Stimulated activated CD8-positive, alpha-beta memory T cell treated with anti-CD3 and anti-CD28 coated beads, Interleukin-2, amount 100 ng/mL, for 48 hours (primary cell): ENCODE results near the gene ZNF438.

Experiments used
- DNase-seq, 2 donors: peaks; one replicate each; pipeline ENCODE4 v3.0.0-alpha.2; 2020; ENCODE audit warnings: low read depth in 2 of 2

ZNF438 gene

GRCh38 chr10:30848396-30849032 is 183.2 kb downstream of the ZNF438 start:
- DNase-seq: no peak

DNA sequence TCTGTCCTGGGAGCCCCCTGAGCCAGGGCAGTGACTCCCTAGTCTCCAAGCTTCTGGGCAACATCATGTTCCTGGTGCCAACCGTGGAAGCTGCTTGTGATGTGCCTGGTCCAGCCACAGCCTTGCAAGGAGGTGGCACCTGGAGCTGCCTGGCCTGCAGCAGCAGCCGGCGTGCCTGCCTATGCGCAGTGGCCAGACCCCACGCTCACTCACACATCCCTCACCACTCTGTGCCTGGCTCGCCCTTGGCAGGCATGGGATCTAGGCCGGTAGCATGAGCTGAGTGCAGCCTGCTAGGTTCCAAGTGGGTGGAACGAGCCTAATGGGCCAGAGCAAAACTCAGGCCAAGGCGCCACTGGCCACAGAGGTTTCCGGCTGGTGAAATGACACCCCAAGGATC is 184.0 kb downstream of the ZNF438 start:
- no peak for DNase-seq

DNA sequence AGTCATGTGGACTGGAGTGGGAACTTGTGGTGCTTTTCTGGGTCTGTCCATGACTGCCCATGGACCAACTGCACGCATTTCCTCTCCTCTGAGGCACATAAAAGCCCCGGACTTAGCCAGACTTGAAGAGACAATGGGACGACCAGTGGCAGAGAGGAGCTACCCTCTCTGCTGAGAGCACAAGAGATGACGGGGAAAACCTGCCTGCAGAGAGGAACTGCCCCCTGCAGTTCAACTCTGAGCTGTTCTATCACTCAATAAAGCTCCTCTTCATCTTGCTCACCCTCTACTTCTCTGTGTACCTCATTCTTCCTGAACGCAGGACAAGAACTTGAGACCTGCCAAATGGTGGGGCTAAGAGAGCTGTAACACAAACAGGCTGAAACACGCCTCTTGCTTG is 184.5 kb downstream of the ZNF438 start:
- no peak for DNase-seq

DNA sequence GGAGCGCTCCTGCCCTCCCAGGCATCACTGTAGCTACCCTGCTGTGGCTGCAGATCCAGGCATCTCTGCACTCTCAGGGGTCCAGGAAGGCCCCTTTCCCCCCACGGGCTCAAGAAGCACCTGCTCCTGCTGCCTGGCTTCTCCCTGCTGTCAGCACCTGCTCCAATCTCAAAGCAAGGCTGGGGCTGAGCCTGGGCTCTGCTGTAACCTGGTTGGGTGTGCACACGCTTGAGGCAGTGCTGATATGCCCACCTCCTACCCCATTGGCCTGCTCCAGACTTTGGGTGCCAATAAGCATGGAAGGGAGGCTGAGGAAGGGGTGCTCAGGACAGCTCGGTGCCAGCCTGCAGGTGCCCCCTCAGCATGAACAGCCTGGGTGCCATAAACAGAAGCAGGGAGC is 185.0 kb downstream of the ZNF438 start:
- no peak for DNase-seq

DNA sequence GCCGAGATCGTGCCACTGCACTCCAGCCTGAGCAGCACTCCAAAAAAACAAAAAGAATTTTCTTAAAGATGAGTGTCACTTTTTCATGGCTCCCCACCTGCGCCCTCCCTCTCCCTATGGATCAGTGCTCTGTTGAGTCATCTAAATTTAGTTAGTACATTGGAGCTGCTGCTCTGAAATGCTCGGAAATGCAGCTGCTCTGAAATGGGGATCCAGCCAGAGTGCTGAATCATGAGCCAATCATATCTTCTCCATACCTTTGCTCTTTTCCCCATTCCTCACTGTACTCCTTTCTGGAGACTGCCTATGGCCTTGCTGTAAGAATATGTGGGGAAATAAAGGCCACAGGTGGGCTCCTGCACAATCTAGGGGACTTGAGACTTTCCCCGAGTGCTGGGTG is 188.8 kb downstream of the ZNF438 start:
- no peak for DNase-seq

DNA sequence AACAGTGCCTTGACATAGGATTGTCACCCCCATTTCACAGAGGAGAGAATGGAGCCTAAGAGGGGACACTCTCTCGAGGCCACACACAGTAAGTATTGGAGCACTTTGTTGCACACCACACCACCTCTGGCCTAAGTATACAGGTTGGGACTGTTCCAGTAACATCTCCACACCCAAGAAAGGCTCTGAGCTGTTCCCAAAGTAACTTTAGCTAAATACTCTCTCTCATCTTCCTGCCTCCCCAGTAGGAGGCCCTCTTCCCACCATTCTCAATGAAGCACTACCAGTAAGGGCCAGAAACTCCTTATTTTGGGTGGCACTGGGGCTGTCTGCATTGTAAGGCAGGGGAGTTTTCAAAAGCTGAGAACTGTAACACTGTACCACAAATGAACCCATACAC is 189.5 kb downstream of the ZNF438 start:
- DNase-seq: no peak

DNA sequence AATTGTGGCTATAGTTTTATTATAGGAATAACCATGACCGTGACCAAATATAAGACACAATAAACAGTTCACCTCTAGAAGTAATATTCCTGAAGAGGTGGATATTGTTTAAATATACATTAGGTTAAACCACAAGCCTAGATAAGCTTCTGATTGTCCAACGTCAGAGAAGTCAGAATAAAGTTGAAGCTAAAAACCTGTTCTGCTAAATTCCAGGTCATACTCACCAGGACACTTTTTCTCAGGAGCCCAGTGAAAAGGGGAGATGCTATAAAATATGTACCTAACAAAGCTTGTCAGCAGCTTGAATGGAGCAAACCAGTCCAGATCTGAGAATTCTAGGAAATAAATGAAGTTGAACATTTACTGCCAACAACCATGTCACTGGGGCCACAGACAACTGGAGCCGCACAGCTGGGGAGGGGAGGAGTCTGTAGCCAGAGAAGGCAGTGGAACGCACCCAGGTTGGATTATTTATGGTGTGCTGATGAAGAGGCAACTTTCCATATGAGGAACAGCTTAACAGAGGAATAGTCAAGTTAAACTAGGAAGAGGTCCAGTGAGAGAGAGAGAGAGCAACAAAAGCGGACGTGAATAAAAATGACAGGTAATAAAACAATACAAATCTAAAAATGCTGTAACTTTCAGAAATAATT is 191.1 kb downstream of the ZNF438 start:
- DNase-seq: no peak

DNA sequence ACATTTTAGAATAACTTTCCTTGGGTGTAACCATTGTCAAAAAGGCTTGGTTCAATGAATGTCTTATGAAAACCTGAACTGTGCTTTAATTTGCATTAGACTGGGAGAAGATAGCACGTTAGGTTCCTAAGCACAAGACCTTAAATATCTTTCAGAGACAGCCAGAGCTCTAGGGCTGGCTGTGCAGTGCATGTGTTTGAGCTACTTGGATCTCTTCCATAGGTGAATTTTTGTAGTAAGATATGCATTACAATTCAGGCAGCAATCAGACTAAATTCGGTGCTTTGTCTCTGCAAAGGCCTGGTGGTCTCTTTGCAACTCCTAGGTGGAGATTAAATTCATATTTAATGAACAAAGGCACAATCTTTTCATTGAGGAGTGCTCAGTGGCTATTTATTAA is 192.0 kb downstream of the ZNF438 start:
- DNase-seq: no peak

- no peak for DNase-seq
Observed at GRCh38 chr10:30836406-30836805, 195.3 kb downstream of the ZNF438 start.

- no peak for DNase-seq
Observed at GRCh38 chr10:30835146-30835545, 196.5 kb downstream of the ZNF438 start.

DNA sequence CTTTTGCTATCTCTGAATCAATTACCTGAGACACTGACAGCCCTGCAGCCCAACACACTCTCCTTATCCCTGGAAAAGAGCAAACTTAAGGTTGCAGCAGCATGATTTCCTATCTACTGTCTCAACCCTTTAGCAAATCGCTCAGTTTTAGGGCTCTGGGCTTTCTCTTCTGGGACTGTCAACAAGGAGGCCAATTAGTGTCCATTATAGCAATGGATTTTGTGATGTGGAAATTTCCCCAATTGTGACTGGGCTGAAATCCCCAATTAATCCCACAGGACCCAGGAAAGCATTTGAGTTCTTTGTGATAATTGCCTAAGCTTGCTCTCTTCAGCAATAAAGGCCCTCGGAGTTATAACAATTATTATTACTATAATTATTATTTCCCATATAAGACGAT is 197.0 kb downstream of the ZNF438 start:
- no peak for DNase-seq

DNA sequence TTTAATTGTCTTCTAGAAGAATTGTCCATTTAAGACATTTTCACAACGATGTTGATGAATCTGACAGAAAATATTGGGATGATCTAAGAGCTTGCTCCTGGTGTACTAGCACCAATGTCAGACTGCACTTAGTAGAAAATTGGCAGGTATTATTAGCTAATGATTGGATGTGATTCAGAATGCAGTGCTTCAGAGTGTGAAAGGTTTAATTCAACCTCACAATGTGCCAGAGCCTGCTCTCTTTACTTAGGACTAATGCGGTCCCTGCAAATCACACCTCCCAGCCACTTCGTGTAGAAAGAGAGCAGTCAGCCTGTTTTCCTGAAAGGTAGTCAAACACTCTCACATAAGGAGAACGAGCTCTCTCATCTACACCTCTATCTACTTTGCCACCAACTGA is 197.5 kb downstream of the ZNF438 start:
- no peak for DNase-seq

GRCh38 chr10:30833628-30833970 is 198.1 kb downstream of the ZNF438 start:
- no peak for DNase-seq

GRCh38 chr10:30832749-30833627 is 198.7 kb downstream of the ZNF438 start:
- no peak for DNase-seq

DNA sequence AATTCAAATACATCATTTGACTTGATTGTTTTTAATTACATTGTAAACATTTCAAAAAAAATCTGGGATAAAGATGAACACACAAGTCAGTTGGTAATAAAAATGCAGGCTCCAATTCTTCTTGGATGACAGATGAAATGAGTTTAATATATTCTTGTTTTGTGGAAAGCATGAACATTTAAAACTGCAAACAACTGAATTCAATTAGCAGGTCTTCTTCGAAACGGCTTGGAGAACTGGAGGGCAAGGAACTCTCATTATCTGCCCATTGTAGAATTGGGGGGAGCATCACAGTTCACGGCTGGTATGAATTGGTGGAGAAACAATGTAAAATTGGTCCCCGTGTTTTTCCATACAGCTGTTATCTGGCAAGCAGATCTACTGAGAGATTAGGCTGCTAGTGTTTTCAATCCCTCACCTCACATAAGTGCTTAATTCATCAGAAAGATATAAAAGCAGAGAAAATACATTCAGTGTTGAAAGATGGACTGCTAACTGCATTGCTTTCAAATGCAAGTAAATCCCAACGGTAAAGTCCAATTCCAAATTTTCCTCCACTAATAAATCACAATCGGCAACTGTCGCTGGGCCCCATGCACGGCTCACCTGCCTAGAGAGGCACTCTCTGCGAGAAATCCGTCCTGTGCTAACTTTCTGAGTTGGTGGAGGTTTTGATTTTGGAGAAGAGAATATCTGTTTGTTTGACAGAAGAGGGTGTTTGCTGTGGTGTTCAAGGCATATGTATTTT is 199.5 kb downstream of the ZNF438 start:
- no peak for DNase-seq

GRCh38 chr10:30831426-30831825 is 200.2 kb downstream of the ZNF438 start:
- DNase-seq: no peak

DNA sequence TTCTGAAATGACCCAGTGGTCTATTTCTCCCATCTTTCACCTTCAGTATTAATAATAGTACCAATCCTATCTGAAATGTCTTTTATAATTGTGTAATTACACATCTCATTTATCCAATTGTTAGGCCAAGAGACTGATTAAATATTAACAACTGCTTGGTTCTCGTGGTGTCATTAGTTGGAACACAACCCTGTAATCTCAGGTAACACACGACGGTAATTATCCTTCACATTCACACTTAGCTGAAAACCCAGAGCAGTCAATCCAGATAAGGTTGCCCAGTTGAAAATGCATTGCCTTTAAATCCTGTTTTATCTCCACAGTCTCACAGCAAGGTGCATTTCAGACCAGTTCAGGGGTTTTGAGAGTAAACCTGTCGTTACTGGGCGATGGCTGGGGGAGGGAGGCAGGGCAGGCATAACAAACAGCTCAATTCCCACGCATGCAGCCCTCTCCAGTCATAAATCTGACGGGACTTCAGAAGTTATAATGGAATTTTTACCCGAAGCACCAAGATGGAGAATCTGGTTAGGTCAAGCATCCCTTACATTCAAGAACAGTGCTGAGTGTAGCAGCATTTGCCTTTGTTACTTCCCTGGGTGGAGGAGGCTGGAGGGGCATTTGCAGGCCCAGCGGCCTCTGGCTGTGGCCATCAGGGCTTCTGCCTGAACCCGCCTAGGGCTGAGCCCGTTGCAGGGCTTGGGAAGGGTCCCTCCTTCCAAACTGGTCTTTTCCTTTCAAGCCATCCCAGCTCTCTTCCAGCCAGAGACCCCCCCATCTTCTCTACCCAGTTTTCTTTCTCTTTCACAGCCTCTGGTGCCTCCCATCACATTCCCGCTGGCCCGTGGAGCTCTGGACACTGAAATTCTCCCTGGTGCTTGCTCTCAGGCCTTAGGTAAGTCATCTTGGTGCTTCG is 201.1 kb downstream of the ZNF438 start:
- DNase-seq: no peak

DNA sequence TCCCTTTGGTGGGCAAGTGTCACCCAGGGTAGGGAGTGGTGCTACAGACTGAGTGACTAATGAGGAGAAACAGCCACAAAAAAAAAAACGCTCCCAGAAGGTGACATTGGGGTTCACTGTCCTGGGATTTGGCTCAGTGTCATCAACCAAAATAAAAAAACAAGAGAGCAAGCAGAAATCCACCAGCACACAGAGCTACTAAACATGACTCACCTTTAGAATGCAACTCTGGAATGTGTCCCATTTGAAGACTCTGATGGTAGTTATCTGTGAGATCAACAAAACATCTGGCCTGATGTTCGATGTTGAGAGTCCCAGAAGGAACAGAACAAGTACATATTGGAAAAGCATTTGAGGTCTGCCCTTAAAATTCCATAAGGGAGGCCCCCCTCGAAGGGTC is 201.8 kb downstream of the ZNF438 start:
- no peak for DNase-seq

- DNase-seq: no peak
Observed at GRCh38 chr10:30828680-30829079, 203.0 kb downstream of the ZNF438 start.

GRCh38 chr10:30828164-30828563 is 203.5 kb downstream of the ZNF438 start:
- DNase-seq: no peak

- DNase-seq: no peak
Observed at GRCh38 chr10:30827531-30828120, 204.0 kb downstream of the ZNF438 start.
